ENCODE measurements around the gene FBXO46. TPM values are rescaled to one million over a fixed set of nuclear protein-coding genes. Genes with fewer than 3 reads are reported as not detected.

FBXO46 gene
- total and polyA plus RNA-seq, 2 donors (not counting 1 experiment from before 2014, with no cell fraction given), result 19.9 to 44.5 TPM

GRCh38 chr19:45691516-45692186, 39.0 kb downstream of the FBXO46 start, which contains the start of gene SNRPD2:
TSS of gene SNRPD2 (minus strand) at chr19:45691953. CDS start at chr19:45691888, 65 bp downstream.
- H3K9ac ChIP-seq (ENCODE audit: low read length), result peak within 1 kb of the TSS; percentile 92
- peaks cover 15 to 22% of the 10 kb centered on the region in 2 donors for H3K4me1 ChIP-seq (ENCODE audit: control insufficient read depth in 2 of 2, insufficient read depth in 2 of 2, low read length in 2 of 2)
- H3K27me3 ChIP-seq (replicated peaks in 1 of 4; ENCODE audit: control extremely low read depth in 1 of 4, control insufficient read depth in 3 of 4, insufficient read depth in 4 of 4, low read length in 3 of 4), result no peaks in the 10 kb centered on the region
- peak within 1 kb of the TSS; percentile 89 to 94 for H3K27ac ChIP-seq (ENCODE audit: low read length in 2 of 2)
- H3K4me2 ChIP-seq (replicated peaks; ENCODE audit: low read depth, low read length, poor library complexity, severe bottlenecking), result peak within 1 kb of the TSS; percentile 96
- TF ChIP-seq EZH2 (IDR thresholded peaks at IDR 0.05; ENCODE audit: borderline replicate concordance, insufficient read depth, low read depth, low read length, poor library complexity, severe bottlenecking), result no peak
- no peak for TF ChIP-seq CTCF (IDR thresholded peaks at IDR 0.05)
- H3K4me3 ChIP-seq (ENCODE audit: control extremely low read depth in 1 of 5, extremely low read depth in 1 of 5, insufficient read depth in 1 of 5, low read depth in 2 of 5, low read length in 4 of 5), result peak within 1 kb of the TSS; percentile 81 to 96 (median 88)
- peaks cover 52% of the 10 kb centered on the region for H3K79me2 ChIP-seq (ENCODE audit: control insufficient read depth, insufficient read depth, low read length)
- peak within 1 kb of the TSS; percentile 85 for H2AFZ ChIP-seq (ENCODE audit: insufficient read depth, low read depth, low read length, poor library complexity, severe bottlenecking)
- DNase-seq, result peak; percentile 97
- ChIA-PET CTCF (interaction anchor here (0.6 to 5.3 kb wide), 24 partner anchors 9 to 289 kb away, joined by 3 to 57 read pairs (median 6); partner anchors contain the start of genes DMWD and SIX5), POLR2A (interaction anchor here (0.6 to 2.2 kb wide), 15 partner anchors 9 to 223 kb away, joined by 3 to 41 read pairs (median 5); partner anchors contain the start of genes DMWD, FBXO46, FOSB and OPA3)
- peaks cover 0 to 28% of the 10 kb centered on the region in 2 experiments for H3K36me3 ChIP-seq (replicated peaks in 1 of 2; ENCODE audit: control extremely low read depth in 1 of 2, control insufficient read depth in 1 of 2, extremely low read depth in 1 of 2, insufficient read depth in 2 of 2, low read length in 1 of 2)
- Mint-ChIP-seq H3K4me3 (peak within 1 kb of the TSS; percentile 93), H3K27me3 (no peaks in the 10 kb centered on the region), H3K27ac (peak within 1 kb of the TSS; percentile 92), H3K9me3 (ENCODE audit: insufficient read depth) (no peaks in the 10 kb centered on the region), H3K4me1 (peaks cover 26% of the 10 kb centered on the region)
- intact Hi-C loops (cut with micrococcal nuclease), result loop anchor here (1.0 to 5.0 kb wide), 11 partner anchors 10 to 801 kb away; partner anchors contain the start of genes CCDC61, ERCC2, FBXO46 and OPA3
- ATAC-seq (ENCODE audit: low read depth), result peak; percentile 37
- WGBS (ENCODE audit: insufficient coverage), result under 1% methylated on average over 35 of the region's 36 CpGs
- H3K9me3 ChIP-seq (ENCODE audit: control extremely low read depth in 1 of 3, control insufficient read depth in 2 of 3, insufficient read depth in 1 of 3, low read length in 2 of 3), result no peaks in the 10 kb centered on the region
- H4K20me1 ChIP-seq (ENCODE audit: control insufficient read depth, insufficient read depth, low read length, poor library complexity, severe bottlenecking), result peaks cover 37% of the 10 kb centered on the region

GRCh38 chr19:45687599-45687998, 43.1 kb downstream of the FBXO46 start:
- ATAC-seq (ENCODE audit: low read depth) (no peak), DNase-seq (no peak)
- CTCF ChIA-PET, result no interaction called here
- Histone ChIP-seq H3K27ac (ENCODE audit: low read length in 2 of 2) (no peak overlapping the region), H3K4me3 (ENCODE audit: control extremely low read depth in 1 of 5, extremely low read depth in 1 of 5, insufficient read depth in 1 of 5, low read depth in 2 of 5, low read length in 4 of 5) (no peak overlapping the region), H4K20me1 (ENCODE audit: control insufficient read depth, insufficient read depth, low read length, poor library complexity, severe bottlenecking) (peaks cover 37% of the 10 kb centered on the region), H3K36me3 (replicated peaks in 1 of 2; ENCODE audit: control extremely low read depth in 1 of 2, control insufficient read depth in 1 of 2, extremely low read depth in 1 of 2, insufficient read depth in 2 of 2, low read length in 1 of 2) (peaks cover 0 to 49% of the 10 kb centered on the region in 2 experiments), H3K9me3 (ENCODE audit: control extremely low read depth in 1 of 3, control insufficient read depth in 2 of 3, insufficient read depth in 1 of 3, low read length in 2 of 3) (no peaks in the 10 kb centered on the region), H2AFZ (ENCODE audit: insufficient read depth, low read depth, low read length, poor library complexity, severe bottlenecking) (no peak overlapping the region), H3K79me2 (ENCODE audit: control insufficient read depth, insufficient read depth, low read length) (peaks cover 33% of the 10 kb centered on the region), H3K9ac (ENCODE audit: low read length) (no peak overlapping the region), H3K27me3 (replicated peaks in 1 of 4; ENCODE audit: control extremely low read depth in 1 of 4, control insufficient read depth in 3 of 4, insufficient read depth in 4 of 4, low read length in 3 of 4) (no peaks in the 10 kb centered on the region), H3K4me2 (replicated peaks; ENCODE audit: low read depth, low read length, poor library complexity, severe bottlenecking) (no peak overlapping the region), H3K4me1 (ENCODE audit: control insufficient read depth in 2 of 2, insufficient read depth in 2 of 2, low read length in 2 of 2) (peaks cover 6 to 9% of the 10 kb centered on the region in 2 donors)
- Mint-ChIP-seq H3K27ac (no peak overlapping the region), H3K27me3 (no peaks in the 10 kb centered on the region), H3K4me3 (no peak overlapping the region), H3K9me3 (ENCODE audit: insufficient read depth) (no peaks in the 10 kb centered on the region), H3K4me1 (peaks cover 19% of the 10 kb centered on the region)
- TF ChIP-seq EZH2 (IDR thresholded peaks at IDR 0.05; ENCODE audit: borderline replicate concordance, insufficient read depth, low read depth, low read length, poor library complexity, severe bottlenecking) (no peak), CTCF (IDR thresholded peaks at IDR 0.05) (no peak)
- 94% methylated on average over 7 of the region's 9 CpGs for whole genome bisulfite sequencing (ENCODE audit: insufficient coverage)
- POLR2A ChIA-PET, result interaction anchor here (0.7 kb wide), 1 partner anchor 47 kb away, joined by 3 read pairs; no protein-coding TSS in a partner anchor
- intact Hi-C loops (cut with micrococcal nuclease), result no loop called here
